NCI-H2107 treated with DMSO at 0.1 percent for 48 hours (cell line): ENCODE results near the gene TCEA2.

Experiments used
- DNase-seq: peaks from one replicate; lab custom pipeline; 2025; ENCODE audit not compliant: unreplicated experiment; lab: John Stamatoyannopoulos, UW

TCEA2 gene

DNA sequence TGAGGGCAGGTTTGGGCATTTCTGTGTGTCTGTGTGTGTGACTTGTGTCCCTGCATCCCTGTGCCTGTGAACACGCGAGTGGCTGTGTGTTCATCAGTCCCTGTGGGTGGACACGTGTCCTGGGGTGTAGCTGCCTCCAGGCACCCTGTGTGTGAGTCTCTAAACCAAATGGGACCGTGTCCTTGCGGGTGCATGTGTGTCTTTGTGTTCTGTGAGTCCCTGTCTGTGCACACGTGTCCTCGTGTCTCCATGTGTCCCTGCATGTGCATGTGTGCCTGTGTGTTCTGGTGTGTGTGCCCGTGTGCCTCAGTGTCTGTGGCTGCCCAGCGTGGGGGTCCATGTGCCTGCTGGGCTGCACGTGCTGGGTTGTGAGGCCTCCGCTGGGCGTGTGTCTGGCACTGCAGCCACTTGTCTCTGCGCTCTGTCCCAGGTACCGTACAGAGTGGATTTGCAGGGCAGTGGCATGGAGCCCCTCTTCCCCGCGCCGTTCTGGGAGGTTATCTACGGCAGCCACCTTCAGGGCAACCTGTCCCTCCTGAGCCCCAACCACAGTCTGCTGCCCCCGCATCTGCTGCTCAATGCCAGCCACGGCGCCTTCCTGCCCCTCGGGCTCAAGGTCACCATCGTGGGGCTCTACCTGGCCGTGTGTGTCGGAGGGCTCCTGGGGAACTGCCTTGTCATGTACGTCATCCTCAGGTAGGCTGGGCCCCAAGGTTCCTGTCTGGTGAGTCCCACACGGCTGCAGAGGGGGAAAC lies 29.4 kb downstream of the TCEA2 start:
- no peak for DNase-seq

DNA sequence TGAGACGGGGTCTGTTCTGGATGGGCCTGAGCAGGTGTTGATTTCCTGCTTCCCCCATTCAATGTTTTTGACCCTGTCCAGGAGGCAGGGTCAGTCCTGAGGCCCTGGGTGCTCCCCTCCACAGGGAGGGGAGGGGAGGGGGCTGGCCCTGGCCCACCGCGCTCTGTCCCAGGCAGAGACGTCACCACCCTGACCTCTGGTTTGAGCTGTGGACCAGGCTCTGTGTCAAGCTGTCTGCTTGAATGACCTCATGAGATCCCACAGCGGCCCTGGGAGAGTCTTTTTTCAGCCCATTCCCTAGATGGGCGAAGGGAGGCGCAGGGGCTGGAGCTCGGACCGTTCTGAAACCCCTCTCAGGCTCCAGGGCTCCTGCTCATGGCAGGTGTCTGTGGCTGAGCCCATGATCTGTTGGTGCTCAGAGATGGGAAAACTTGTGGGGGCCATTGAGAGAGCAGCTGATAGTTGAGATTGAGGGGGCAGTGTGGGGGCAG lies 30.1 kb downstream of the TCEA2 start:
- DNase-seq, result no peak

GRCh38 chr20:64095455-64095854 lies 32.5 kb downstream of the TCEA2 start:
- no peak for DNase-seq

DNA sequence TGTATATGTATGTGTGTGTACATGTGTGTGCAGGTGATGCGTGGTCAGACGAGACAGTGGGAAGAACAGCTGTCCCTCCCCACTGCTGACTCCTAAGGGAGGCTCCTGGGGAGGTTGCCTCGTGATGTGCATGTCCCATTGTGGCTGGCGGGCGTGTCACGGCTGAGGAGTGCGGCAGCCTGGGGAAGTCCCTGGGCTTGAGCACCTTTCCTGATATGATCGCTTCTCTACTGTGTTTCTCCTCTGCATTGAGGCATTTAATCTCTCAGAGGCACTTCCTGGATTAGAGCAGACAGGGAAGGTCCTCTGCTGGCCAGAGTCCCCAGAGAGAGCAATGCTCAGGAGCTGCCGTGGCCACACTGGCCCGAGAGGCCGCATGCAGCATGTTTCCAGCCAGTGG lies 32.9 kb downstream of the TCEA2 start:
- DNase-seq, result no peak

DNA sequence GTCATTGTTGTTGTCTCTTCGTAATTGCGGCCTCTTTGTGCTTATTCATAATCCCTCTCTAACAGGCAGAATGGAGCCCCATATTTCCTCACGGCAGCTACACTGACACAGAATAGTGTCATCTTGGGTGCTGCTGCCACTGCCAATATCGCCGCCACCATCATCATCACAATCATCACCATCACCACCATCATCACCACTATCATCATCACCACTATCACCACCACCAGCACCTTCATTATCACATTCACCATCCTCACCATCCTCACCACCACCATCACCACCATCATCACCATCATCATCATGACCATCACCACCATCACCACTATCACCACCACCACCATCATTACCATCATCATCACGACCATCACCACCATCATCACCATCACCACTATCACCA lies 33.5 kb downstream of the TCEA2 start:
- DNase-seq, result no peak

- no peak for DNase-seq
Observed at GRCh38 chr20:64098471-64099013, 35.5 kb downstream of the TCEA2 start.

DNA sequence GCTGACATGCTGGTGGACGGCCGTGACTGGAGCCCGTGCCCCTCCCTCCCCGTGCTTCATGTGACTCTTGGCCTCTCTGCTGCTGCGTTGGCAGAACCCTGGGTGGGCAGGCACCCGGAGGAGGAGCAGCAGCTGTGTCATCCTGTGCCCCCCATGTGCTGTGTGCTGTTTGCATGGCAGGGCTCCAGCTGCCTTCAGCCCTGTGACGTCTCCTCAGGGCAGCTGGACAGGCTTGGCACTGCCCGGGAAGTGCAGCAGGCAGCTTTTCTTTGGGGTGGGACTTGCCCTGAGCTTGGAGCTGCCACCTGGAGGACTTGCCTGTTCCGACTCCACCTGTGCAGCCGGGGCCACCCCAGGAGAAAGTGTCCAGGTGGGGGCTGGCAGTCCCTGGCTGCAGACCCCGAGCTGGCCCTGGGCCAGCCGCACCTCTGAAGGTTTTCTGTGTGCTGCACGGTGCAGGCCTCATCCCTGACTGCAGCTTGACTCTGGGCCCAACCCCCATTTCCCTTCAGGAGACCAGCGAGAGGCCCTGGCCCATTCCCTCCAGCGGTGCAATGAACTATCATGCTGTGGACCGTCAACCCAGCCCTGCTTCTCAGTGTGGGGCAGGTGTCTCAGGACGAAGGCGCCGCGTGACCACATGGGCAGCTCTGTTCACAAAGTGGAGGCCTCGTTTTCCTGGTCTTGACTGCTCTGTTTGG lies 36.2 kb downstream of the TCEA2 start:
- no peak for DNase-seq

GRCh38 chr20:64099880-64100565 lies 37.0 kb downstream of the TCEA2 start:
- DNase-seq, result no peak

DNA sequence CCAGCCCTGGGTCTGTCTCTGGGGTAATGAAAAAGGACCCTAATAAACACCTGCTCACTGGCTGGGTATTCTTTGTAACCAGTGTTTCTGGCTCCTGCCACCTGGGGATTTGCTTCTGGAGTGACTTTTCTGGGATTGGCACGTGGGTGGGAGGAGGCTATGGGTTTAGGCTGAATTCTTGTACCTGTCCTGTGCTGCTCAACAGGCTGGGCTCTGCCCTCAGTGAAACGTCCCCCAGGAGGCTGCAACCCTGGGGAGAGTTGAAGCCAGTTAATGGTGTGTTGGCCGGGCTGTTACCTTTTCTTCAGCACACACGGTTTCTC lies 37.5 kb downstream of the TCEA2 start:
- DNase-seq, result peak; percentile 94

- no peak for DNase-seq
Observed at GRCh38 chr20:64100946-64101688, 38.1 kb downstream of the TCEA2 start.

- DNase-seq, result no peak
Observed at GRCh38 chr20:64101731-64102621, 39.0 kb downstream of the TCEA2 start.

- peak; percentile 70 for DNase-seq
Observed at GRCh38 chr20:64102647-64103354, 39.8 kb downstream of the TCEA2 start.

- no peak for DNase-seq
Observed at GRCh38 chr20:64103871-64104666, 41.1 kb downstream of the TCEA2 start.

- DNase-seq, result no peak
Observed at GRCh38 chr20:64104667-64105451, 41.9 kb downstream of the TCEA2 start.

GRCh38 chr20:64105846-64106434 lies 42.9 kb downstream of the TCEA2 start:
- no peak for DNase-seq

DNA sequence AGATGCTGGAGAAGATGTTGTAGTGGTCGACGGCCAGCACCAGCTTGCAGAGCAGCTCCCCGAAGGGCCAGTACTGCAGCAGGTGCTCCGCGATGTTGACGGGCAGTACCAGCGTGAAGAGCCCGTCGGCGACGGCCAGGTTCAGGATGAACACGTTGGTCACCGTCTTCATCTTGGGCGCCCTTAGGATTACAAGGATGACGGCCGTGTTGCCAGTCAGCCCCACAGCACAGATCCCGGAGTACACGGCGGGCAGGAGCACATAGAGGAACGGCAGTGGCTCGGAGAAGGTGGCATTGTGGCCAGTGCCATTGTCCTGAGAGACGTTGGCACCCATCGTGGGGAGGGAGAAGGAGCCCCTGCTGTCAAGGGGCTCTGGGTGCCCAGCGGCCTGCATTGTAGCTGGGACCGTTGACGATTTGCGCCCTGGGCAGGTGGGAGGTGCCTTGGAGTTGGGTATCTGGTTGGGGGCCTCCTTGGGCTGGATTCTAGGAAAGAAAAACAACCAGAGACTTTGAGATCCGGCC lies 43.5 kb downstream of the TCEA2 start:
- DNase-seq, result no peak
